Measurements from ENCODE around the gene DCDC2B. TPM values are rescaled to one million over a fixed set of nuclear protein-coding genes. Genes with fewer than 3 reads are reported as not detected.
A peak's percentile ranks its signal among the peaks of the same experiment; 100 is the strongest.

Gene DCDC2B
- total and polyA plus RNA-seq, 9 of the 15 experiments (the other 6 are each of a cell fraction or from before 2014, with no cell fraction given): not detected

- TF ChIP-seq, protein P1, sequence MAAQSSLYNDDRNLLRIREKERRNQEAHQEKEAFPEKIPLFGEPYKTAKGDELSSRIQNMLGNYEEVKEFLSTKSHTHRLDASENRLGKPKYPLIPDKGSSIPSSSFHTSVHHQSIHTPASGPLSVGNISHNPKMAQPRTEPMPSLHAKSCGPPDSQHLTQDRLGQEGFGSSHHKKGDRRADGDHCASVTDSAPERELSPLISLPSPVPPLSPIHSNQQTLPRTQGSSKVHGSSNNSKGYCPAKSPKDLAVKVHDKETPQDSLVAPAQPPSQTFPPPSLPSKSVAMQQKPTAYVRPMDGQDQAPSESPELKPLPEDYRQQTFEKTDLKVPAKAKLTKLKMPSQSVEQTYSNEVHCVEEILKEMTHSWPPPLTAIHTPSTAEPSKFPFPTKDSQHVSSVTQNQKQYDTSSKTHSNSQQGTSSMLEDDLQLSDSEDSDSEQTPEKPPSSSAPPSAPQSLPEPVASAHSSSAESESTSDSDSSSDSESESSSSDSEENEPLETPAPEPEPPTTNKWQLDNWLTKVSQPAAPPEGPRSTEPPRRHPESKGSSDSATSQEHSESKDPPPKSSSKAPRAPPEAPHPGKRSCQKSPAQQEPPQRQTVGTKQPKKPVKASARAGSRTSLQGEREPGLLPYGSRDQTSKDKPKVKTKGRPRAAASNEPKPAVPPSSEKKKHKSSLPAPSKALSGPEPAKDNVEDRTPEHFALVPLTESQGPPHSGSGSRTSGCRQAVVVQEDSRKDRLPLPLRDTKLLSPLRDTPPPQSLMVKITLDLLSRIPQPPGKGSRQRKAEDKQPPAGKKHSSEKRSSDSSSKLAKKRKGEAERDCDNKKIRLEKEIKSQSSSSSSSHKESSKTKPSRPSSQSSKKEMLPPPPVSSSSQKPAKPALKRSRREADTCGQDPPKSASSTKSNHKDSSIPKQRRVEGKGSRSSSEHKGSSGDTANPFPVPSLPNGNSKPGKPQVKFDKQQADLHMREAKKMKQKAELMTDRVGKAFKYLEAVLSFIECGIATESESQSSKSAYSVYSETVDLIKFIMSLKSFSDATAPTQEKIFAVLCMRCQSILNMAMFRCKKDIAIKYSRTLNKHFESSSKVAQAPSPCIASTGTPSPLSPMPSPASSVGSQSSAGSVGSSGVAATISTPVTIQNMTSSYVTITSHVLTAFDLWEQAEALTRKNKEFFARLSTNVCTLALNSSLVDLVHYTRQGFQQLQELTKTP (IDR thresholded peaks at IDR 0.05; ENCODE audit: low read depth in 1 of 2, partially characterized antibody in 2 of 2): no peak
- TF ChIP-seq ZBTB2 (IDR thresholded peaks at IDR 0.05) (peak; percentile 50; the same call in 1 of the 2 replicates), ZNF436 (CRISPR knock-in tag; IDR thresholded peaks at IDR 0.05) (no peak), ZNF408 (CRISPR knock-in tag; IDR thresholded peaks at IDR 0.05; ENCODE audit: low read depth) (no peak), ZC3H11A (IDR thresholded peaks at IDR 0.05; ENCODE audit: low read depth, low read length) (no peak), ELF4 (CRISPR knock-in tag; IDR thresholded peaks at IDR 0.05) (peak; percentile 53; the same call in 1 of the 2 replicates), ZNF766 (CRISPR knock-in tag; conservative IDR thresholded peaks at IDR 0.05) (no peak), POLR2H (tag; IDR thresholded peaks at IDR 0.05; ENCODE audit: low read depth) (no peak), TRIM28 (IDR thresholded peaks at IDR 0.05) (no peak), CC2D1A (IDR thresholded peaks at IDR 0.05) (no peak), NELFE (IDR thresholded peaks at IDR 0.05; ENCODE audit: insufficient read depth, insufficient read length) (no peak), FOS (IDR thresholded peaks at IDR 0.05; ENCODE audit: extremely low read depth, insufficient read length) (no peak), SMAD2 (IDR thresholded peaks at IDR 0.05; ENCODE audit: low read depth, low read length) (no peak), CREM (IDR thresholded peaks at IDR 0.05; ENCODE audit: low read depth) (no peak), ETV6 (IDR thresholded peaks at IDR 0.05; ENCODE audit: borderline replicate concordance in 1 of 2, low read depth in 2 of 2, low read length in 1 of 2) (peak in 1 of 2 experiments; percentile 69; a peak in 2 of 4 replicates), ETV6 (CRISPR knock-in tag; IDR thresholded peaks at IDR 0.05; ENCODE audit: borderline replicate concordance) (no peak), RAD21 (CRISPR knock-in tag; conservative IDR thresholded peaks at IDR 0.05 in 1 of 2, IDR thresholded peaks at IDR 0.05 in 1 of 2) (peak in 1 of 2 experiments; percentile 9; a peak in 1 of 4 replicates), HLTF (IDR thresholded peaks at IDR 0.05) (0 out of 2 replicates have a peak, but pooled peaks have one; percentile 56)
- TF ChIP-seq, protein P2, sequence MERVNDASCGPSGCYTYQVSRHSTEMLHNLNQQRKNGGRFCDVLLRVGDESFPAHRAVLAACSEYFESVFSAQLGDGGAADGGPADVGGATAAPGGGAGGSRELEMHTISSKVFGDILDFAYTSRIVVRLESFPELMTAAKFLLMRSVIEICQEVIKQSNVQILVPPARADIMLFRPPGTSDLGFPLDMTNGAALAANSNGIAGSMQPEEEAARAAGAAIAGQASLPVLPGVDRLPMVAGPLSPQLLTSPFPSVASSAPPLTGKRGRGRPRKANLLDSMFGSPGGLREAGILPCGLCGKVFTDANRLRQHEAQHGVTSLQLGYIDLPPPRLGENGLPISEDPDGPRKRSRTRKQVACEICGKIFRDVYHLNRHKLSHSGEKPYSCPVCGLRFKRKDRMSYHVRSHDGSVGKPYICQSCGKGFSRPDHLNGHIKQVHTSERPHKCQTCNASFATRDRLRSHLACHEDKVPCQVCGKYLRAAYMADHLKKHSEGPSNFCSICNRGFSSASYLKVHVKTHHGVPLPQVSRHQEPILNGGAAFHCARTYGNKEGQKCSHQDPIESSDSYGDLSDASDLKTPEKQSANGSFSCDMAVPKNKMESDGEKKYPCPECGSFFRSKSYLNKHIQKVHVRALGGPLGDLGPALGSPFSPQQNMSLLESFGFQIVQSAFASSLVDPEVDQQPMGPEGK (CRISPR knock-in tag; IDR thresholded peaks at IDR 0.05; ENCODE audit: borderline replicate concordance): no peak
- TF ChIP-seq, protein P3, sequence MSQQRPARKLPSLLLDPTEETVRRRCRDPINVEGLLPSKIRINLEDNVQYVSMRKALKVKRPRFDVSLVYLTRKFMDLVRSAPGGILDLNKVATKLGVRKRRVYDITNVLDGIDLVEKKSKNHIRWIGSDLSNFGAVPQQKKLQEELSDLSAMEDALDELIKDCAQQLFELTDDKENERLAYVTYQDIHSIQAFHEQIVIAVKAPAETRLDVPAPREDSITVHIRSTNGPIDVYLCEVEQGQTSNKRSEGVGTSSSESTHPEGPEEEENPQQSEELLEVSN (IDR thresholded peaks at IDR 0.05; ENCODE audit: borderline replicate concordance in 1 of 2, extremely low read depth in 1 of 2, insufficient read depth in 1 of 2, insufficient read length in 1 of 2, low read depth in 1 of 2, low read length in 1 of 2, poor library complexity in 1 of 2, severe bottlenecking in 1 of 2): no peak
Observed at GRCh38 chr1:32242341-32242851, 33.5 kb downstream of the DCDC2B start (continued).

Measured in K562 (cell line).